GM12878 (cell line): ENCODE results near the gene SLIT1.

Experiments
- BCL11A ChIP-seq: IDR thresholded peaks from 2 replicates; pipeline ENCODE4 v1.6.1; 2011; ENCODE audit warnings: low read depth, low read length
- E2F4 ChIP-seq: IDR thresholded peaks from 2 replicates; pipeline ENCODE4 v1.6.1; 2012; ENCODE audit warnings: low read depth, low read length, improper control_type of control experiment
- HDAC6 ChIP-seq: fragments of 200-600 bp; sonication (generic); IDR thresholded peaks from one replicate; pipeline ENCODE4 v1.8.0; 2017; ENCODE audit warnings: antibody characterized with exemption; ENCODE audit not compliant: unreplicated experiment
- MYC ChIP-seq: IDR thresholded peaks from 2 replicates; pipeline ENCODE4 v1.6.1; 2011; ENCODE audit warnings: mild to moderate bottlenecking, low read length, moderate library complexity, inconsistent platforms; ENCODE audit not compliant: insufficient read depth, insufficient replicate concordance, insufficient read length, severe bottlenecking
- TF ChIP-seq, protein P1 (sequence below): IDR thresholded peaks from 2 replicates; pipeline ENCODE4 v1.6.1; 2011; ENCODE audit warnings: mild to moderate bottlenecking, low read depth, low read length, moderate library complexity; ENCODE audit not compliant: insufficient replicate concordance

DNA sequence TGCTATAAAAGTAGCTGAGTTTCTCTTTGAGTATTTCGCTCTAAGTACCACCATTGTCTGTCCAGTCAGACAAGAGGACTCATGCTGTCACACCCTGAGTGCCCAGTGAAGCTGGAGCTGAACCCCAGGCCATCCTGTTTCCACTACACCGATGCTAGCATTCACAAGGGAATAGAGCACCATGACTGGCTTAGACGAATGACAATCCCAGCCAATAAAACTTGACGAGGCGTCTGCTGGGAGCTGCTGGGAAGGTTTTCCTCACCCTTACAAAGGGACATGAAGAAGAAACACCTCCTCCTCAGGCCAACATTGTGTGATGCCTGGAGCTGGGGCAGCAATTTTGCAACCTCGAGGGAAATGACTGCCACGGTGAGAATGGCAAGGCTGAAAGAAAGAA lies 17.5 kb upstream of the SLIT1 start:
- TF ChIP-seq BCL11A = no peak
- TF ChIP-seq MYC = no peak
- TF ChIP-seq, protein P1, sequence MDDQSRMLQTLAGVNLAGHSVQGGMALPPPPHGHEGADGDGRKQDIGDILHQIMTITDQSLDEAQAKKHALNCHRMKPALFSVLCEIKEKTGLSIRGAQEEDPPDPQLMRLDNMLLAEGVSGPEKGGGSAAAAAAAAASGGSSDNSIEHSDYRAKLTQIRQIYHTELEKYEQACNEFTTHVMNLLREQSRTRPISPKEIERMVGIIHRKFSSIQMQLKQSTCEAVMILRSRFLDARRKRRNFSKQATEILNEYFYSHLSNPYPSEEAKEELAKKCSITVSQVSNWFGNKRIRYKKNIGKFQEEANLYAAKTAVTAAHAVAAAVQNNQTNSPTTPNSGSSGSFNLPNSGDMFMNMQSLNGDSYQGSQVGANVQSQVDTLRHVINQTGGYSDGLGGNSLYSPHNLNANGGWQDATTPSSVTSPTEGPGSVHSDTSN = no peak
- TF ChIP-seq HDAC6 = no peak
- TF ChIP-seq E2F4 = no peak
